ENCODE results near the gene ZHX3. TPM values are rescaled to one million over a fixed set of nuclear protein-coding genes. Genes with fewer than 3 reads are reported as not detected.

ZHX3 gene
- total and polyA plus RNA-seq, 2 of the 13 experiments (the other 11 are each of a cell fraction or from before 2014, with no cell fraction given) = 8.4 to 11.7 TPM

DNA sequence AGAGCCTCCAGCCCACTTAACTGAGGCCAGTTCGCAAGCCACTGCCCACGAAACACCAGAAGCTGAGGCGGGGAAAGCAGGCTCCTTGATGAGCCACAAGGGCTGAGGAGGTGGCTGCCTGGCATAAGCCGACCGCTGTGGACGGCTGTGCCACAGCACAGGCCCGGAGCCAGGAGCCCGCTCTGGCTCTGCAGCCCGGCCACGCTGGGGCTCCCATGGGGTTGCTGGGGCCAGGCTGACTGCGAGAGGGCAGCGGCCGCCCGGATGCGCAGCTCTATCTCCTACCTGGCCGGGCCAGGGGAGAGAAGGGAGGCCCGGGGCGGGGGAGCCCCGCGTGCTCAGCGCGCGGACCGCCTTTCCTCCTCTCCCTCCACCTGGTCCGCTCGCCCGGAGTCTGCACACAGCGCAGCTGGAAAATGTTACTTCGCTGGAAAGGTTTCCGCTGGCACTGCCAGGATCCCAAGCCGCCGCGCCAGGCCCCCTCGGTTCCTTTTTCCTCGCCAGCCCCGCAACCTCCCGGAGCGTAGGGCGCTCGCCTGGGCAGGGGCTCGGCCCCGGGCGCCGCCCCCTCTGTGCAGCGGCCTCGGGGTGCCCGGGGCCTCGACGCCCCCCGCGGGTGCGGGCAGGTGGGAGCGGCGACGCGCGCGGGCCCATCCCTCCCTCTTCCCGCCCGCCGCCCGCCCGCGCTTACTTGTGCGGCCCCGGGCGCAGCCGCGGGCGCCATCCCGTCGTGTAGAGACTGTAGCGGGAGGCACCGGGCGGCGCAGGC lies 48.4 kb upstream of the ZHX3 start (continued):
- TF ChIP-seq, protein P1, sequence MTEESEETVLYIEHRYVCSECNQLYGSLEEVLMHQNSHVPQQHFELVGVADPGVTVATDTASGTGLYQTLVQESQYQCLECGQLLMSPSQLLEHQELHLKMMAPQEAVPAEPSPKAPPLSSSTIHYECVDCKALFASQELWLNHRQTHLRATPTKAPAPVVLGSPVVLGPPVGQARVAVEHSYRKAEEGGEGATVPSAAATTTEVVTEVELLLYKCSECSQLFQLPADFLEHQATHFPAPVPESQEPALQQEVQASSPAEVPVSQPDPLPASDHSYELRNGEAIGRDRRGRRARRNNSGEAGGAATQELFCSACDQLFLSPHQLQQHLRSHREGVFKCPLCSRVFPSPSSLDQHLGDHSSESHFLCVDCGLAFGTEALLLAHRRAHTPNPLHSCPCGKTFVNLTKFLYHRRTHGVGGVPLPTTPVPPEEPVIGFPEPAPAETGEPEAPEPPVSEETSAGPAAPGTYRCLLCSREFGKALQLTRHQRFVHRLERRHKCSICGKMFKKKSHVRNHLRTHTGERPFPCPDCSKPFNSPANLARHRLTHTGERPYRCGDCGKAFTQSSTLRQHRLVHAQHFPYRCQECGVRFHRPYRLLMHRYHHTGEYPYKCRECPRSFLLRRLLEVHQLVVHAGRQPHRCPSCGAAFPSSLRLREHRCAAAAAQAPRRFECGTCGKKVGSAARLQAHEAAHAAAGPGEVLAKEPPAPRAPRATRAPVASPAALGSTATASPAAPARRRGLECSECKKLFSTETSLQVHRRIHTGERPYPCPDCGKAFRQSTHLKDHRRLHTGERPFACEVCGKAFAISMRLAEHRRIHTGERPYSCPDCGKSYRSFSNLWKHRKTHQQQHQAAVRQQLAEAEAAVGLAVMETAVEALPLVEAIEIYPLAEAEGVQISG (CRISPR knock-in tag; IDR thresholded peaks at IDR 0.05) = peak; percentile 26; the same call in 1 of the 2 replicates
- TF ChIP-seq, protein P2, sequence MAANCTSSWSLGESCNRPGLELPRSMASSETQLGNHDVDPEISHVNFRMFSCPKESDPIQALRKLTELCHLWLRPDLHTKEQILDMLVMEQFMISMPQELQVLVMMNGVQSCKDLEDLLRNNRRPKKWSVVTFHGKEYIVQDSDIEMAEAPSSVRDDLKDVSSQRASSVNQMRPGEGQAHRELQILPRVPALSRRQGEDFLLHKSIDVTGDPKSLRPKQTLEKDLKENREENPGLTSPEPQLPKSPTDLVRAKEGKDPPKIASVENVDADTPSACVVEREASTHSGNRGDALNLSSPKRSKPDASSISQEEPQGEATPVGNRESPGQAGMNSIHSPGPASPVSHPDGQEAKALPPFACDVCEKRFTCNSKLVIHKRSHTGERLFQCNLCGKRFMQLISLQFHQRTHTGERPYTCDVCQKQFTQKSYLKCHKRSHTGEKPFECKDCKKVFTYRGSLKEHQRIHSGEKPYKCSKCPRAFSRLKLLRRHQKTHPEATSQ (CRISPR knock-in tag; IDR thresholded peaks at IDR 0.05; ENCODE audit: borderline replicate concordance) = no peak
- TF ChIP-seq TCF7L2 (IDR thresholded peaks at IDR 0.05; ENCODE audit: low read depth, low read length) (no peak), POLR2A (IDR thresholded peaks at IDR 0.05; ENCODE audit: insufficient read depth in 1 of 2, low read depth in 2 of 2, low read length in 2 of 2) (no peak), TFE3 (CRISPR knock-in tag; IDR thresholded peaks at IDR 0.05) (no peak), PCBP2 (optimal IDR thresholded peaks at IDR 0.05; ENCODE audit: low read depth, low read length, poor library complexity, severe bottlenecking) (no peak), ZMYM3 (CRISPR knock-in tag; IDR thresholded peaks at IDR 0.05) (no peak), RCOR2 (CRISPR knock-in tag; IDR thresholded peaks at IDR 0.05) (no peak), FOXP1 (IDR thresholded peaks at IDR 0.05) (no peak), FOXP1 (CRISPR knock-in tag; IDR thresholded peaks at IDR 0.05) (no peak), MXD3 (CRISPR knock-in tag; IDR thresholded peaks at IDR 0.05) (no peak), GATAD2A (CRISPR knock-in tag; IDR thresholded peaks at IDR 0.05) (no peak), ZNF44 (CRISPR knock-in tag; IDR thresholded peaks at IDR 0.05) (no peak), NKX3-1 (CRISPR knock-in tag; IDR thresholded peaks at IDR 0.05) (no peak), HOXA3 (CRISPR knock-in tag; IDR thresholded peaks at IDR 0.05) (no peak), REXO4 (CRISPR knock-in tag; IDR thresholded peaks at IDR 0.05; ENCODE audit: borderline replicate concordance) (no peak), NRL (CRISPR knock-in tag; IDR thresholded peaks at IDR 0.05; ENCODE audit: borderline replicate concordance) (peak; percentile 25), SRY (CRISPR knock-in tag; IDR thresholded peaks at IDR 0.05) (no peak), IKZF4 (CRISPR knock-in tag; IDR thresholded peaks at IDR 0.05; ENCODE audit: borderline replicate concordance, low read depth, not compliant biosample characterization) (no peak), PITX1 (CRISPR knock-in tag; IDR thresholded peaks at IDR 0.05) (0 out of 2 replicates have a peak, but pooled peaks have one; percentile 21), HNRNPL (IDR thresholded peaks at IDR 0.05; ENCODE audit: low read depth, low read length) (0 out of 2 replicates have a peak, but pooled peaks have one; percentile 48)
- TF ChIP-seq, protein P3, sequence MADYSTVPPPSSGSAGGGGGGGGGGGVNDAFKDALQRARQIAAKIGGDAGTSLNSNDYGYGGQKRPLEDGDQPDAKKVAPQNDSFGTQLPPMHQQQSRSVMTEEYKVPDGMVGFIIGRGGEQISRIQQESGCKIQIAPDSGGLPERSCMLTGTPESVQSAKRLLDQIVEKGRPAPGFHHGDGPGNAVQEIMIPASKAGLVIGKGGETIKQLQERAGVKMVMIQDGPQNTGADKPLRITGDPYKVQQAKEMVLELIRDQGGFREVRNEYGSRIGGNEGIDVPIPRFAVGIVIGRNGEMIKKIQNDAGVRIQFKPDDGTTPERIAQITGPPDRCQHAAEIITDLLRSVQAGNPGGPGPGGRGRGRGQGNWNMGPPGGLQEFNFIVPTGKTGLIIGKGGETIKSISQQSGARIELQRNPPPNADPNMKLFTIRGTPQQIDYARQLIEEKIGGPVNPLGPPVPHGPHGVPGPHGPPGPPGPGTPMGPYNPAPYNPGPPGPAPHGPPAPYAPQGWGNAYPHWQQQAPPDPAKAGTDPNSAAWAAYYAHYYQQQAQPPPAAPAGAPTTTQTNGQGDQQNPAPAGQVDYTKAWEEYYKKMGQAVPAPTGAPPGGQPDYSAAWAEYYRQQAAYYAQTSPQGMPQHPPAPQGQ (CRISPR knock-in tag; IDR thresholded peaks at IDR 0.05; ENCODE audit: borderline replicate concordance) = no peak
